Activated CD4-positive, alpha-beta memory T cell treated with anti-CD3 and anti-CD28 coated beads, Interleukin-2, amount 10 ng/mL, durations not matched to agents 7 days and 5 days (primary cell): ENCODE results near the gene DAG1. TPM values are rescaled to one million over a fixed set of nuclear protein-coding genes. Genes with fewer than 3 reads are reported as not detected.

Experiments used
- total RNA-seq, 2 experiments: library from RNA; stranded (reverse); gene quantifications; one replicate each; pipeline ENCODE4 v1.2.3, GENCODE V29; 2021

DAG1 gene
- total RNA-seq, 2 experiments from 2014 or later = 13.8 to 16.5 TPM

Other genes with a start within 250 kb of the DAG1 start
- 1 to 10 TPM; 6.9 to 7.1 TPM for gene C3orf62, start 193.0 kb upstream of the DAG1 start, total RNA-seq
- gene USP4, start 130.2 kb upstream of the DAG1 start, total RNA-seq = 10 to 100 TPM; 77.8 to 85.0 TPM
- 10 to 100 TPM; 71.5 to 76.8 TPM for gene GPX1, start 111.9 kb upstream of the DAG1 start, total RNA-seq
- 100 to 1,000 TPM; 504 to 505 TPM for gene RHOA, start 58.3 kb upstream of the DAG1 start, total RNA-seq
- gene TCTA, start 57.8 kb upstream of the DAG1 start, total RNA-seq = 10 to 100 TPM; 19.7 to 22.4 TPM
- gene AMT, start 47.8 kb upstream of the DAG1 start, total RNA-seq = 1 to 10 TPM; 3.5 to 5.2 TPM
- gene NICN1, start 40.9 kb upstream of the DAG1 start, total RNA-seq = 10 to 100 TPM; 23.8 to 25.5 TPM
- under 1 TPM; 0.03 to 0.05 TPM for gene BSN, start 84.2 kb downstream of the DAG1 start, total RNA-seq
- 100 to 1,000 TPM; 132 to 136 TPM for gene APEH, start 204.1 kb downstream of the DAG1 start, total RNA-seq
- 10 to 100 TPM in 1 of 2 experiments, 1 to 10 TPM in 1; 8.6 to 12.4 TPM for gene MST1, start 219.2 kb downstream of the DAG1 start, total RNA-seq
- 10 to 100 TPM; 35.5 to 38.3 TPM for gene RNF123, start 219.3 kb downstream of the DAG1 start, total RNA-seq
- under 1 TPM; 0.23 to 0.28 TPM for gene AMIGO3, start 249.4 kb downstream of the DAG1 start, total RNA-seq